HepG2 (cell line): ENCODE data around the gene CKMT2. TPM values are rescaled to one million over a fixed set of nuclear protein-coding genes. Genes with fewer than 3 reads are reported as not detected.

Source experiments
- ARID3A ChIP-seq: IDR thresholded peaks from 2 replicates; pipeline ENCODE4 v1.6.1; 2012; ENCODE audit warnings: low read depth, low read length, improper control_type of control experiment
- ARID4A ChIP-seq: sonication (generic); formaldehyde crosslinking; IDR thresholded peaks from 2 replicates; pipeline ENCODE4 v1.5.0; 2020; ENCODE audit warnings: mild to moderate bottlenecking, missing genetic modification reagents, borderline replicate concordance
- CBX1 ChIP-seq: IDR thresholded peaks from one replicate; pipeline ENCODE4 v1.6.1; 2016; ENCODE audit warnings: antibody characterized with exemption, low read depth
- DMAP1 ChIP-seq: IDR thresholded peaks from 2 replicates; pipeline ENCODE4 v1.6.1; 2016
- HIVEP1 ChIP-seq: sonication (generic); formaldehyde crosslinking; IDR thresholded peaks from 2 replicates; pipeline ENCODE4 v1.4.0; 2020; ENCODE audit warnings: mild to moderate bottlenecking, missing genetic modification reagents
- KAT7 ChIP-seq: IDR thresholded peaks from 2 replicates; pipeline ENCODE4 v1.6.1; 2018; ENCODE audit warnings: borderline replicate concordance, missing compliant biosample characterization
- KDM2A ChIP-seq: sonication (generic); formaldehyde crosslinking; IDR thresholded peaks from 2 replicates; pipeline ENCODE4 v1.4.0; 2020; ENCODE audit warnings: low read depth, missing genetic modification reagents, borderline replicate concordance
- MBD4 ChIP-seq: IDR thresholded peaks from 2 replicates; pipeline ENCODE4 v1.6.1; 2012; ENCODE audit warnings: low read length, inconsistent platforms, borderline replicate concordance
- PLSCR1 ChIP-seq: sonication (generic); formaldehyde crosslinking; IDR thresholded peaks from 2 replicates; pipeline ENCODE4 v1.5.0; 2020; ENCODE audit warnings: missing genetic modification reagents, mild to moderate bottlenecking, borderline replicate concordance
- PTBP1 ChIP-seq: fragments of 200-400 bp; formaldehyde crosslinking; IDR thresholded peaks from 2 replicates; pipeline ENCODE4 v1.6.1; 2018; ENCODE audit warnings: low read length, low read depth; ENCODE audit not compliant: poor library complexity, severe bottlenecking
- SMYD3 ChIP-seq: sonication (generic); formaldehyde crosslinking; IDR thresholded peaks from 2 replicates; pipeline ENCODE4 v1.8.1; 2023; ENCODE audit warnings: mild to moderate bottlenecking, missing genetic modification reagents
- SRSF1 ChIP-seq: fragments of 200-400 bp; formaldehyde crosslinking; optimal IDR thresholded peaks from 2 replicates; pipeline ENCODE3; 2017; ENCODE audit warnings: mild to moderate bottlenecking, low read depth, low read length, moderate library complexity
- TEAD3 ChIP-seq: optimal IDR thresholded peaks from 2 replicates; pipeline ENCODE3; 2016; ENCODE audit warnings: borderline replicate concordance
- TOE1 ChIP-seq: sonication (generic); formaldehyde crosslinking; IDR thresholded peaks from 2 replicates; pipeline ENCODE4 v1.4.0; 2020; ENCODE audit warnings: mild to moderate bottlenecking, missing genetic modification reagents
- TRIM22 ChIP-seq: fragments of 450-650 bp; IDR thresholded peaks from 2 replicates; pipeline ENCODE4 v1.6.1; 2017
- ZBTB1 ChIP-seq: sonication (generic); formaldehyde crosslinking; IDR thresholded peaks from 2 replicates; pipeline ENCODE4 v1.4.0; 2020; ENCODE audit warnings: missing genetic modification reagents, borderline replicate concordance
- ZBTB25 ChIP-seq: IDR thresholded peaks from 2 replicates; pipeline ENCODE4 v1.6.1; 2018; ENCODE audit warnings: missing genetic modification reagents
- ZNF230 ChIP-seq: sonication (generic); formaldehyde crosslinking; IDR thresholded peaks from 2 replicates; pipeline ENCODE4 v1.4.0; 2020; ENCODE audit warnings: mild to moderate bottlenecking, missing genetic modification reagents
- ZNF383 ChIP-seq: sonication (generic); formaldehyde crosslinking; IDR thresholded peaks from 2 replicates; pipeline ENCODE4 v1.4.0; 2020; ENCODE audit warnings: missing genetic modification reagents, mild to moderate bottlenecking, borderline replicate concordance
- ZNF652 ChIP-seq: IDR thresholded peaks from 2 replicates; pipeline ENCODE4 v1.6.1; 2016; ENCODE audit warnings: low read depth, borderline replicate concordance
- polyA plus RNA-seq, 8 experiments: library from polyadenylated mRNA; depleted of rRNA in 3 of 8; stranded (reverse) in 7 of 8; unstranded in 1 of 8; fragments of >200 nt; fragmentation: Illumina TruSeq in 4 of 8; extraction: Trizol in 4 of 8; gene quantifications; 2 replicates each; pipeline versions ENCODE4 v1.2.1 to v1.2.3, GENCODE V29; 2011 to 2016; ENCODE audit warnings: low read depth in 4 of 8, missing spikeins in 1 of 8, mixed read lengths in 1 of 8; ENCODE audit not compliant: insufficient read depth in 1 of 8
- total RNA-seq, 5 experiments: library from RNA; depleted of rRNA; stranded (reverse); fragments of >200 nt; fragmentation: Illumina TruSeq; extraction: Trizol; gene quantifications; 2 replicates each; pipeline ENCODE4 v1.2.3, GENCODE V29; 2016; ENCODE audit warnings: low read depth in 1 of 5

The CKMT2 gene
- total and polyA plus RNA-seq, 2 of the 13 experiments (the other 11 are each of a cell fraction or from before 2014, with no cell fraction given) = 1.2 to 8.8 TPM

- TF ChIP-seq SMYD3 (CRISPR knock-in tag) = no peak
- TF ChIP-seq TRIM22 = no peak
- TF ChIP-seq ARID3A = no peak
- TF ChIP-seq DMAP1 (CRISPR knock-in tag) = peak; percentile 82
- TF ChIP-seq TEAD3 = peak; percentile 83
- TF ChIP-seq CBX1 = no peak
- TF ChIP-seq ZNF652 (CRISPR knock-in tag) = peak; percentile 28; the same call in 1 of the 2 replicates
- peak; percentile 95 for TF ChIP-seq KDM2A (CRISPR knock-in tag)
- peak; percentile 79; the same call in 1 of the 2 replicates for TF ChIP-seq ZNF230
- peak; percentile 74 for TF ChIP-seq ZBTB25 (CRISPR knock-in tag)
- TF ChIP-seq SRSF1 = peak; percentile 51
- TF ChIP-seq TOE1 = no peak; the same call in 1 of the 2 replicates
- TF ChIP-seq KAT7 (CRISPR knock-in tag) = 0 out of 2 replicates have a peak, but pooled peaks have one; percentile 73
- no peak for TF ChIP-seq PTBP1
- 0 out of 2 replicates have a peak, but pooled peaks have one; percentile 57 for TF ChIP-seq ZNF383 (CRISPR knock-in tag)
- TF ChIP-seq HIVEP1 (CRISPR knock-in tag) = peak; percentile 82
- no peak for TF ChIP-seq MBD4
- TF ChIP-seq ZBTB1 (CRISPR knock-in tag) = no peak
- TF ChIP-seq PLSCR1 (CRISPR knock-in tag) = no peak; the same call in 1 of the 2 replicates
- peak; percentile 94 for TF ChIP-seq ARID4A (CRISPR knock-in tag)
Observed at GRCh38 chr5:81301271-81302015, 68.3 kb downstream of the CKMT2 start, which contains the start of gene ZCCHC9 (continued).
